Trophoblast cell (in vitro differentiated cells and primary cell): ENCODE measurements around the gene TRAPPC5.

ENCODE experiments used
- DNase-seq, 2 donors: peaks; one replicate each; pipeline ENCODE4 v3.0.0-alpha.2; 2016
- H2AFZ ChIP-seq: 2 replicates; pipeline ENCODE4 v1.6.1; 2013; ENCODE audit warnings: low read length, moderate library complexity, mild to moderate bottlenecking; ENCODE audit not compliant: insufficient read depth, poor library complexity
- H2AK5ac ChIP-seq: 2 replicates; pipeline ENCODE4 v1.6.1; 2013; ENCODE audit warnings: mild to moderate bottlenecking, low read length
- H2BK120ac ChIP-seq: 2 replicates; pipeline ENCODE4 v1.6.1; 2013; ENCODE audit warnings: low read length, mild to moderate bottlenecking, moderate library complexity; ENCODE audit not compliant: insufficient read depth, poor library complexity
- H2BK12ac ChIP-seq: 2 replicates; pipeline ENCODE4 v1.6.1; 2013; ENCODE audit warnings: mild to moderate bottlenecking, low read length, moderate library complexity
- H2BK5ac ChIP-seq: 2 replicates; pipeline ENCODE4 v1.6.1; 2013; ENCODE audit warnings: low read length, low read depth, moderate library complexity, mild to moderate bottlenecking; ENCODE audit not compliant: poor library complexity
- H3K14ac ChIP-seq: 2 replicates; pipeline ENCODE4 v1.6.1; 2013; ENCODE audit warnings: mild to moderate bottlenecking, low read length
- H3K18ac ChIP-seq: 2 replicates; pipeline ENCODE4 v1.6.1; 2013; ENCODE audit warnings: mild to moderate bottlenecking, low read length
- H3K23ac ChIP-seq: 2 replicates; pipeline ENCODE4 v1.6.1; 2013; ENCODE audit warnings: low read length
- H3K27ac ChIP-seq: 2 replicates; pipeline ENCODE4 v1.5.1; 2013; ENCODE audit warnings: low read depth, mild to moderate bottlenecking, inconsistent platforms, low read length, moderate library complexity
- H3K27me3 ChIP-seq: 2 replicates; pipeline ENCODE4 v1.6.1; 2013; ENCODE audit warnings: inconsistent platforms, mild to moderate bottlenecking, low read length, moderate library complexity; ENCODE audit not compliant: insufficient read depth
- H3K36me3 ChIP-seq, 2 experiments: 1 replicate in 1 of 2; 2 replicates in 1 of 2; pipeline ENCODE4 v1.6.1; 2013; ENCODE audit warnings: low read length in 2 of 2, mild to moderate bottlenecking in 2 of 2, moderate library complexity in 1 of 2; ENCODE audit not compliant: insufficient read depth in 2 of 2, control insufficient read depth in 1 of 2
- H3K4ac ChIP-seq: 2 replicates; pipeline ENCODE4 v1.6.1; 2013; ENCODE audit warnings: low read depth, mild to moderate bottlenecking, low read length, moderate library complexity
- H3K4me1 ChIP-seq, 2 experiments: 1 replicate in 1 of 2; 2 replicates in 1 of 2; pipeline ENCODE4 v1.6.1; 2013; ENCODE audit warnings: low read length in 2 of 2, mild to moderate bottlenecking in 2 of 2, moderate library complexity in 1 of 2; ENCODE audit not compliant: insufficient read depth in 2 of 2, control insufficient read depth in 1 of 2
- H3K4me2 ChIP-seq: 2 replicates; pipeline ENCODE4 v1.6.1; 2013; ENCODE audit warnings: inconsistent platforms, mild to moderate bottlenecking, low read length, moderate library complexity
- H3K4me3 ChIP-seq: 2 replicates; pipeline ENCODE4 v1.5.1; 2013; ENCODE audit warnings: mild to moderate bottlenecking, low read depth, low read length, inconsistent platforms
- H3K79me1 ChIP-seq: one replicate; pipeline ENCODE4 v1.6.1; 2013; ENCODE audit warnings: low read length
- H3K79me2 ChIP-seq: 2 replicates; pipeline ENCODE4 v1.6.1; 2013; ENCODE audit warnings: low read length, mild to moderate bottlenecking; ENCODE audit not compliant: control insufficient read depth, insufficient read depth, poor library complexity
- H3K9ac ChIP-seq: 2 replicates; pipeline ENCODE4 v1.6.1; 2013; ENCODE audit warnings: mild to moderate bottlenecking, low read length
- H3K9me3 ChIP-seq: 2 replicates; pipeline ENCODE4 v1.6.1; 2013; ENCODE audit warnings: low read depth, mild to moderate bottlenecking, control low read depth, inconsistent platforms, low read length; ENCODE audit not compliant: insufficient read depth
- H4K12ac ChIP-seq: 2 replicates; pipeline ENCODE4 v1.6.1; 2013; ENCODE audit warnings: low read depth, mild to moderate bottlenecking, low read length, moderate library complexity
- H4K8ac ChIP-seq: 2 replicates; pipeline ENCODE4 v1.6.1; 2013; ENCODE audit warnings: low read depth, mild to moderate bottlenecking, low read length, moderate library complexity
- H4K91ac ChIP-seq: one replicate; pipeline ENCODE4 v1.6.1; 2013; ENCODE audit warnings: low read depth, mild to moderate bottlenecking, low read length, moderate library complexity
- WGBS: extraction: QIAGEN DNeasy Blood & Tissue Kit; methylation state at CpG from one replicate; pipeline ENCODE4 v1.1.7; 2013; ENCODE audit warnings: missing lambda C conversion rate; ENCODE audit not compliant: insufficient read length, insufficient coverage; ENCODE audit errors: extremely low coverage; 5-methylcytosine and 5-hydroxymethylcytosine counted together

TRAPPC5 gene

DNA sequence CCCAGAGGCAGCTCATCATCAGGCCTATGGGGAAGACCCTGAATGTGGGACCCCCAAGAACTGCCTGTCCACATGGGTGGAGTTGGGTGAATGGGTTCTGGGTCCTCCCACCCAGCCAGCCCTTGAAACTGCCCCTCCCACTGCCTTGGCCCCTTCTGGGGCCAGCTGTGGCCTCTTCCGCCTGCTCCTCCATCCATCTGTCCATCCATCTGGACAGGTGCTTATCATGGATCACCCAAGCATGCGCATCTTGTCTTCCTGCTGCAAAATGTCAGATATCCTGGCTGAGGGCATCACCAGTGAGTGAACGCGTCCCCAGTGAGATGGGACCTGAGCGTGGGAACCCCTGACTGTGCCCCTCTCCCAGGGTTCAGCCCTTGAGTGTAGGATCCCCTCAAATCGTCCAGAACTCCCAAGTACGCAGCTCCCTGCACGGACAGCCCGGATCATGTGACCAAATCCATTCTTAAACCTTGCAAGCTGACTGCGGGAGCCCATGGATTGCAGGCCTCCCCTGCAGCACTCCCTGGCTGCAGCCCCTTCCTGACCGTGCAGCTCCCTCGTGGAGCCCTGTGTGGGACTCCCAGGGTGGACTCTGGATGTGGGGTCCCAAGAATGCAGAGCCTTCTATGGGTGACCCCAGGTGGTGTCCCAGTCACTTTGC lies 41.7 kb upstream of the TRAPPC5 start:
- H3K23ac ChIP-seq, result no peak overlapping the region
- DNase-seq, result no peak
- H4K91ac ChIP-seq, result no peak overlapping the region
- no peak overlapping the region for H2BK12ac ChIP-seq
- H3K14ac ChIP-seq, result no peak overlapping the region
- H2BK120ac ChIP-seq, result no peak overlapping the region
- H4K12ac ChIP-seq, result no peak overlapping the region
- no peak overlapping the region for H2BK5ac ChIP-seq
- H3K36me3 ChIP-seq, result peaks cover 17 to 18% of the 10 kb centered on the region in 2 experiments
- H3K4me2 ChIP-seq, result no peak overlapping the region
- no peak overlapping the region for H3K18ac ChIP-seq
- no peak overlapping the region for H4K8ac ChIP-seq
- H3K9me3 ChIP-seq, result peaks cover 8% of the 10 kb centered on the region
- peaks cover 7 to 11% of the 10 kb centered on the region in 2 experiments for H3K4me1 ChIP-seq
- H3K9ac ChIP-seq, result no peak overlapping the region
- H3K27me3 ChIP-seq, result no peaks in the 10 kb centered on the region
- no peak overlapping the region for H3K4me3 ChIP-seq
- H3K4ac ChIP-seq, result no peak overlapping the region
- WGBS, result no CpG with 5 or more reads among the region's 12 CpGs
- no peak overlapping the region for H3K27ac ChIP-seq
- no peak overlapping the region for H2AFZ ChIP-seq
- peaks cover 6% of the 10 kb centered on the region for H3K79me1 ChIP-seq
- H2AK5ac ChIP-seq, result no peak overlapping the region
- peaks cover 7% of the 10 kb centered on the region for H3K79me2 ChIP-seq

DNA sequence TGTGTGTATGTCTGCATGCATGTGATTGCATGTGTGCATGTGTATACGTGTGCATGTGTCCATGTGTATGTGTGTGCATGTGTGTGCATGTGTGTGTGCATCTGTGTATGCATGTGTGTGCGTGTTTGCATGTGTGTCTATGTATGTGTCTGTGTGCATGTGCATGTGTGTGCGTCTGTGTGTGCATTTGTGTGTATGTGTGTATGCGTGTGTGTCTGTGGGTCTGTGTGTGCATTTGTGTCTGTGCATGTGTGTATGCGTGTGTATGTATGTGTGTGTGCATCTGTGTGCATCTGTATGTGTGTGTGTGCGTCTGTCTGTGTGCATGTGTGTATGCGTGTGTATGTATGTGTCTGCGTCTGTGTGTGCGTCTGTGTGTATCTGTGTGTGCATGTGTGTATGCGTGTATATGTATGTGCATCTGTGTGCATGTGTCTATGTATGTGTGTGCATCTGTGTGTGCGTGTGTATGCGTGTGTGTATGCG lies 40.7 kb upstream of the TRAPPC5 start:
- peaks cover 7 to 11% of the 10 kb centered on the region in 2 experiments for H3K4me1 ChIP-seq
- no peak overlapping the region for H2AFZ ChIP-seq
- H2BK120ac ChIP-seq, result no peak overlapping the region
- no peaks in the 10 kb centered on the region for H3K27me3 ChIP-seq
- no peak overlapping the region for H2BK5ac ChIP-seq
- peaks cover 7% of the 10 kb centered on the region for H3K79me2 ChIP-seq
- H3K14ac ChIP-seq, result no peak overlapping the region
- no peak overlapping the region for H2AK5ac ChIP-seq
- no peak overlapping the region for H3K4me2 ChIP-seq
- no peak overlapping the region for H3K9ac ChIP-seq
- peaks cover 8% of the 10 kb centered on the region for H3K9me3 ChIP-seq
- H4K91ac ChIP-seq, result no peak overlapping the region
- DNase-seq, result no peak
- H4K8ac ChIP-seq, result no peak overlapping the region
- H4K12ac ChIP-seq, result no peak overlapping the region
- no peak overlapping the region for H3K4ac ChIP-seq
- no peak overlapping the region for H3K23ac ChIP-seq
- H3K4me3 ChIP-seq, result peak overlapping the region; percentile 5
- no CpG with 5 or more reads among the region's 13 CpGs for WGBS
- H3K18ac ChIP-seq, result no peak overlapping the region
- H3K36me3 ChIP-seq, result peaks cover 24% of the 10 kb centered on the region in 2 experiments
- no peak overlapping the region for H2BK12ac ChIP-seq
- peaks cover 6% of the 10 kb centered on the region for H3K79me1 ChIP-seq
- no peak overlapping the region for H3K27ac ChIP-seq

DNA sequence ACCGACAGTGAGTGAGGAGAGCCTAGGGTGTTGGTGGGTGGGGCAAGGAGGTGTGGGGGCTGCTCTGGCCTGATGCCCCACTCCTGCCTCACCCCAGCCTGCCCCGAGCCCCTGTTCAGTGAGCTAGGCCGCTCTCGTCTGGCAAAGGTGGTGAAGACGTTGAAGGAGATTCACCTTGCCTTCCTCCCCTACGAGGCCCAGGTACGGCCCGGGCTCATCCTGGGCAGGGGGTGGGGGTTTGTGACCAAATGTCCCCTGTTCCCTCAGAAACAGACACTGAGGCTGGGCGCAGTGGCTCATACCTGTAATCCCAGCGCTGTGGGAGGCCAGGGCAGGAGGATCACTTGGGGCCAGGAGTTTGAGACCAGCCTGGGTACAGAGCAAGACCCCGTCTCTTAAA lies 39.8 kb upstream of the TRAPPC5 start:
- peaks cover 7 to 11% of the 10 kb centered on the region in 2 experiments for H3K4me1 ChIP-seq
- H4K12ac ChIP-seq, result no peak overlapping the region
- H3K4me3 ChIP-seq, result no peak overlapping the region
- no peak overlapping the region for H2BK5ac ChIP-seq
- peaks cover 26 to 29% of the 10 kb centered on the region in 2 experiments for H3K36me3 ChIP-seq
- peaks cover 7% of the 10 kb centered on the region for H3K79me2 ChIP-seq
- H3K9me3 ChIP-seq, result peaks cover 8% of the 10 kb centered on the region
- no CpG with 5 or more reads among the region's 11 CpGs for WGBS
- no peak overlapping the region for H4K8ac ChIP-seq
- no peaks in the 10 kb centered on the region for H3K27me3 ChIP-seq
- H2AFZ ChIP-seq, result no peak overlapping the region
- DNase-seq, result no peak
- H3K14ac ChIP-seq, result no peak overlapping the region
- no peak overlapping the region for H2BK120ac ChIP-seq
- no peak overlapping the region for H2BK12ac ChIP-seq
- H3K4ac ChIP-seq, result no peak overlapping the region
- H3K79me1 ChIP-seq, result peaks cover 6% of the 10 kb centered on the region
- no peak overlapping the region for H3K18ac ChIP-seq
- no peak overlapping the region for H3K23ac ChIP-seq
- H3K27ac ChIP-seq, result no peak overlapping the region
- H3K9ac ChIP-seq, result no peak overlapping the region
- H2AK5ac ChIP-seq, result no peak overlapping the region
- no peak overlapping the region for H3K4me2 ChIP-seq
- no peak overlapping the region for H4K91ac ChIP-seq

DNA sequence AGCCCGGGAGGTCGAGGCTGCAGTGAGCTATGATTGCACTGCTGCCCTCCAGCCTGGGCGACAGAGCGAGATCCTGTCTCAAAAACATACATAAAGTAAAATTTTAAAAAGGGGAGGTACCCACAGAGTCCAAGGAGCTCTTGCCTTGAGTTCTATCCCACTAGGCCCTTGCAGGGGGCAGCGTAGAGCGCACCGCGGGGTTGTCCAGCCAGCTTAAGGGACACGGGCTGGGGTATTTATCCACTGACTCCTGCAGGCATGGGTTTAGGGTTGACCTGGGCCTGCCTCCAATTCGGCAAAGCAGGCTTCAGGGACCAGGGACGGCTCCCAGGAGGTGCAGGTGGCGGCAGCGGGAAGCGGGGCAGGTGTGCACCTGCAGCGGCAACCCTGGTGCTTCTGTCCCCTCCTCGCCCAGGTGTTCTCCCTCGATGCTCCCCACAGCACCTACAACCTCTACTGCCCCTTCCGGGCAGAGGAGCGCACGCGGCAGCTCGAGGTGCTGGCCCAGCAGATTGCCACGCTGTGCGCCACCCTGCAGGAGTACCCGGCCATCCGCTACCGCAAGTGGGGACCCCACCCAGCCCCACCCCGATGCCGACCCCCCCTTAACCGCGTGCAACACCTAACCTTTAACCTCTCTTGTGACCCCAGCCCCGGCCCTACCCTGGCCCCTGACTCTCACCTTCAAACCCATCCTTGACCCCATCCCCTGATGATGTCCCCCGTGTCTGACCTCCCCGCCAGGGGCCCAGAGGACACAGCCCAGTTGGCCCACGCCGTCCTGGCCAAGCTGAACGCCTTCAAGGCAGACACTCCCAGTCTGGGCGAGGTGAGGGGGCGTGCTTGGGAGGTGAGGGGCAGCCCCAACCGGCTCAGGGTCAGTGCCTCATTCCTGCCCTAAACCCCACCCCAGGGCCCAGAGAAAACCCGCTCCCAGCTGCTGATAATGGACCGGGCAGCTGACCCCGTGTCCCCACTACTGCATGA lies 39.0 kb upstream of the TRAPPC5 start:
- Histone ChIP-seq H2BK120ac (no peak overlapping the region), H3K4me3 (no peak overlapping the region), H3K9me3 (peaks cover 5% of the 10 kb centered on the region), H3K36me3 (peaks cover 31 to 36% of the 10 kb centered on the region in 2 experiments), H4K91ac (no peak overlapping the region), H3K4me2 (no peak overlapping the region), H4K12ac (no peak overlapping the region), H3K18ac (no peak overlapping the region), H2BK5ac (no peak overlapping the region), H3K23ac (no peak overlapping the region), H3K79me2 (peaks cover 7% of the 10 kb centered on the region), H4K8ac (no peak overlapping the region), H3K14ac (no peak overlapping the region), H3K27ac (no peak overlapping the region), H3K4me1 (peaks cover 5 to 8% of the 10 kb centered on the region in 2 experiments), H2AK5ac (no peak overlapping the region), H2BK12ac (no peak overlapping the region), H3K4ac (no peak overlapping the region), H3K9ac (no peak overlapping the region), H3K27me3 (no peaks in the 10 kb centered on the region), H3K79me1 (peaks cover 6% of the 10 kb centered on the region), H2AFZ (no peak overlapping the region)
- no peak for DNase-seq
- WGBS, result no CpG with 5 or more reads among the region's 43 CpGs
